ENCODE results near the gene ST3GAL6.
"Not testable (repeated sequence)": the region's sequence is repeated elsewhere in the genome, so short reads cannot be mapped to it uniquely, and the experiment has no call there.

The ST3GAL6 gene

GRCh38 chr3:98801043-98801747 is 38.1 kb downstream of the ST3GAL6 start:
- no peak for DNase-seq (ENCODE audit: low read depth, low spot score)

DNA sequence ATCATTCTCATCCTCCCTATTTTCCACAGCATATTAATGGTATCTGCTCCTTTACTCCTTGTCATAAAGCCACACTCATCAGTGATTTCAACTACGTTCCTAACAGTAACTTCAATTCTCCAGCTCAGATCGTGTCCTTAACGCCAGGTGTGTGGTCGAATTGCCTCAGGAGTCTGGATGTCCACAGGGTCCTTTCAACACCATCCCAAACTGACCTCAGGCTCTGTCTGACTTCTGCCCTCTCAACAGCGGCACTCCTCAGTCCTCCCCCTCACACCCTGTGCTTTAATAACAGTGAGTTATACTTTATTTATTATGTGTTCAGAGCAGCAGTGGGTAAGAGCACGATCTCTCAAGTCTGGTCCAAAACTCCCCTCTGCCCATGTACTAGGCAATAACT is 42.4 kb downstream of the ST3GAL6 start:
- DNase-seq (ENCODE audit: low read depth, low spot score): no peak

DNA sequence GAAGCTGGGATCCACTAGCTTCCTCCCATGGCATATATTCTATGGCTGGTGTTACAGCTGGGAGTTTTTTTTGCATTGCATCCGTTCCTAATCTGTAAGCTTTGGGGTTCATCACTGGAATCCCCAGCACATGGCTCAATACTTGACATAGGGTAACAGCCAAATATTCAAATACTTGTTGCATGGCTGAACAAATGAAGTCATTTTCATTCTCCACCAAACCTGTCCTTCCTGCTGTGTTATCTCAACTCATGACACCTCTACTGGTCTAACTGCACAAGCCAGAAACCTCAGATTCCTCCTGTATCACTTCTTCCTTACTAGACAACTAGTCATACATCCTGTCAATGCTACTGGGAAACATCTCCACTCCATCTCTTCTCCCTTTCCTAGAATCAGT is 43.4 kb downstream of the ST3GAL6 start:
- no peak for DNase-seq (ENCODE audit: low read depth, low spot score)

- no peak for DNase-seq (ENCODE audit: low read depth, low spot score)
These were observed 43.9 kb downstream of the ST3GAL6 start for GRCh38 chr3:98807011-98807410.

DNA sequence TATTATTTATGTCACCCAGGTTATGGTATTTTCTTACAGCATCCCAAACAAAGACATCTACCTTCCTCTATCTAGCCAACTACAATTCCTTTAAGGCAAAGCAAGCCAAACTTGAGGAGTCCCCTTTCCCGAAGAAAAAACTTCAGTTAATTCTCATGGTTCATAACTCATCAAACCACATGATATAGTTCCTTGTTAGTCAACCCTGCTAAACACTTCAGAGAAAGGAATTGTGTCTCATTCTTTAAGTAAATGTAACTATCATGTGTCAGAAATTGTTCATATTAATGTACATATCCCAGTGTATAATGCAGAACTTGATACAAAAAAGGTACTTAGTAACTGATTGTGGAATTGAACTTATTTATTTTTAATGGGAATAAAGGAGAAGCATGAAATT is 44.4 kb downstream of the ST3GAL6 start:
- DNase-seq (ENCODE audit: low read depth, low spot score): no peak

DNA sequence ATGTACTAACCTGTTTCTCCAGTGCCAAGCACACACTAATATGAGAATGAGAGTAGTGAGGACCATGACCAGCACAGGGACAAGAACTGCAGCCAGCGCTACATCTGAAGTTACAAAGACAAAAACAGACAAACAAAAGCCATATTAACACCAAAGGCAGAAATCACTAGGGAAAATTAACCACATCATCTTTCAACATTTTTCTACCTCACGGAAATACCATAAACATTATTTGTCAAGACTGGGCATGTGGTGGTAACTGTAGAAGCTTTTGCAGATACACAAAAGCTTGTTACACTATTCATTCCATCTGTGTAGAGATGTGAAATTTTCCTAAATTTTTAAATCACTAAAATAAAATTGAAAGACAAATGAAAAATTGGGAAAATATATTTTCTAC is 44.9 kb downstream of the ST3GAL6 start:
- DNase-seq (ENCODE audit: low read depth, low spot score): no peak

DNA sequence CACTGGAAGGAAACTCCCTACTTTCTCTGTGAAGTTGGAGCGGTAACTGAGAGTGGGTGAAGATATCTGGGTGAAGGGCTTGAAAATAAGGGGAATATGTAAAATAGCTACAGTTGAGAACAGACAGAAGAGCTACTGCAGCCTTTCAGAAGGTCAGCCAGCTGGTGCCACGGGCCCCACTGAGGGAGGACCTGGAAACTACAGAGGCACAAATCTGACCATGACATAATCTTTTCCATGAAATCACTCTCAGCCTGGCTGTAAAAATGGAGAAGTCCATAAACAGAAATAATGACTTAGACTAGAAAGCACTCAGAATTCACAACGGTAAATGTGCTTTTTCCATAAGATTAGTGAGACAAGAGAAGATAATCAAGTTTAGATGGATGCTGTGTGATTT is 46.4 kb downstream of the ST3GAL6 start:
- no peak for DNase-seq (ENCODE audit: low read depth, low spot score)

GRCh38 chr3:98811048-98811447 is 47.9 kb downstream of the ST3GAL6 start:
- no peak for DNase-seq (ENCODE audit: low read depth, low spot score)

GRCh38 chr3:98812851-98813374 is 49.8 kb downstream of the ST3GAL6 start:
- DNase-seq (ENCODE audit: low read depth, low spot score): no peak

DNA sequence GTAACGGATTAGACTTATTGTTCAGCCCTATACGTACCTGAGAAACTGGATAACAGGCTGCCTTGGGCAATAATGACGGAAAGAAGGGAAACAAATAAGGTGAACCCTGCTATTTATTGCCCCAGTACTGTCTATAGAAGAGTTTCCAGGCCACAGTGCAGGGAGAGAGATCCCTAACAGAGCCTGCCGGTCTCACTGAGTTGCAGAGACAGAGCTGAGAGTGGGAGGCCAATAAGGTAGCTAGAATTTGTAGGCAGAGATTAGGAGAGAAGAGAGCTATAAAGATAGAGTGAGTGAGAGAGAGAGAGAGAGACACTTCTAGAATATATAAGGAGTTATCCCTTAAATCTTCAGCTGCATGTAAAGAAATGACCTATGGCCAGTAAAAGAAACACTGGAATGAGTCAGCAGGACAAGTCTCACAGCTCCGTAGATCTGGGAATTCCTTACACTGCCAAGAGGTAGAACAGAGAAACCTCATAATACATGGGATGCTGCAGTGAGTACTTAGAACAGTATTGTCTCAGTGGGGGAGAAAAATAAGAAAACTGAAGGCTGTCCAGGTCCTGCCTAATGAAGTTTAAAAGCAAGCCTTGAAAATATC is 51.8 kb downstream of the ST3GAL6 start:
- no peak for DNase-seq (ENCODE audit: low read depth, low spot score)

DNA sequence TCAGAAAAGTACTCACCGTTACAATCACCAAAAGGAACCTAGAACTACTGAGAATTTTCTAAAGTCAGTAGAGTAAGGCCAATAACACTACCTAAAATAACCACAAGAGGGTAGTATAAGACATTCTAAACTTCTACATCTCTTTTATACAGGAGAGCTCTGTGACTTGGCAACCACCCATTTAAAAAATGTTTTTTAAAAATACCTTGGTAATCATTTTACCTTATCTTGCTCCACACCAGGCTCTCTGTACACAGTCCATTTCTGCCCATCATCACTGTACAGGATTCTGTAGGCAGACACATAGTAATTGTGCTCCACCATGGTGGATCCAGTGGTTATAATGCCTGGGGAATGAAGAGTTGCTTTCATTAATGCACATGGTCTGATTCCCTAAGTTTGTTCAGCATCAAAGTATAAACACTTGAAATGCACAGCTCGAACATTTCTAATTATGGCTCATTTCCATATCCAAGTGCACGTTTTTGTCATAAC is 54.5 kb downstream of the ST3GAL6 start:
- no peak for DNase-seq (ENCODE audit: low read depth, low spot score)

DNA sequence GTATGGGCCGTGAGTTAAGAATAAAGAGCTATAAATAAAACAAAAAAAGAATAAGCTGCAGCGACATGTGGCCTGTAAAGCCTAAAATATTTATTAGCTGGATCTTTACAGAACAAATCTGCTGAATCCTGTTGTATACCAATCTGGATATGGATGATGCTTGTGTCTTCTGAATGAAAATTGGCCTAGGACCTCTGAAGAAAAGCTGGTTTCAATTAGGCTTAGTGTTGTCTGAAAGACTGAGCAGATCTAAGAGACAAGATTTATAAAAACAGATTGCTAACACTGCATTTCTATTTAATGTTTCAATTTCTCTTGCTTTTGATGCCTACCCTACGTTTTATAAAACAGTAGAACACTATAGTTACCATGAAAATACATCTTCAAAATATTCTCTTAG is 57.9 kb downstream of the ST3GAL6 start:
- DNase-seq (ENCODE audit: low read depth, low spot score): no peak

DNA sequence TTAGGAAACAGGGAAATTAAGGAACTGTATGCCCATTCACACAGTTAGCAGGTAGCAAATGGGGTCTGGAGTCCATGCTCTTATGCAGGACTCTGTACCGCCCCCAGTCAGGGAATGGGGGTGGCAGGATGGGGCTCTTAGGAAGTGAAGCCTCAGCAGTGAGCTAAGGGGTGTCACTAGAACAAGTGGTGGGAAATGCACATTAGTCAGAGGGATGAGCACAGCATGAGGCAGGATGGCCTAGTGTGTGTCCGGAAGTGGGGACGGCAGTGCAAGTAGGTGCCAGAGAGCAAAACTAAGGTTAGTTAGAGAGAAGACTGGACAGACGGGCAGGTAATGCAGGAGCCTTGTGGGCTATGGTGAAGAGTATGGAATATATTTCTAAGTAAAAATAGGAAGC is 60.7 kb downstream of the ST3GAL6 start:
- DNase-seq (ENCODE audit: low read depth, low spot score): no peak

DNA sequence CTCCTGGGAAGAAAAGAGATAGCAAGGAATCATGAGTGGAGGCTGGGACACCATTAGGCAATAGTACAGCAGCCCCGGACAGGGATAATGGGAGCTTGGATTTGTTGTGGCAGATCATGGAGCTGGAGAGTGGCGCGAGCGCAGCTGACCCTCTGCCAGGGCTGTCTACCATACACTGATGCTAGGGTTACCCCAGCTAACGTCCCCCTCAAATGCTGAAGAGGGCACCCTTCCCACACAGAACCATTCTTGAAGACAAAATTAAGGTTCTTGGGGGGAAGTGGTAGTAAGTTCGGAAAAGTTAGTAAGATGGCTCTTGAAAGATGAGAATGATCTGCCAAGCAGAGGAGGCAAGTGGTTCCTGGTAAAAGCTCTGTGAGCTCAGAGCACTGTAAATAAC is 61.1 kb downstream of the ST3GAL6 start:
- DNase-seq (ENCODE audit: low read depth, low spot score): no peak

DNA sequence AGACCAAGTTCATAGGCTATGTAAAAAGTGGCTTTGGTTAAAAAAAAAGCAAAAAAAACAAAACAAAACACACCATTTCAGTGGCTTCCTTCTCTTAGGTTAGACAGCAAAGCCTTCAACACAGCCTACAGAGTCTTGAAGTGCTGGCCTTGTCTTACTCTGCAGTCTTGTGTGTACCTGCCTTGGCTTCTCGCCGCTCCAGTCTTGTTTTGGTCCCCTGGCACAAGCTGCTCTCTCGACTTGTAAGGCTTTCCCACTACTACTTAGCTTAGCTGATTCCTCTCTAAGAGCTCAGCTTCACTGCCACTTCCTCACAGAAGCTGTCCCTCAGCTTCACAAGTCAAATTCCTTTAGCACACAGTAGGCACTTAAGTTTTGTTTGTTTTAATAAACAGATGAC is 63.0 kb downstream of the ST3GAL6 start:
- no peak for DNase-seq (ENCODE audit: low read depth, low spot score)

- DNase-seq (ENCODE audit: low read depth, low spot score): no peak
These were observed 64.2 kb downstream of the ST3GAL6 start for GRCh38 chr3:98827221-98827920.

DNA sequence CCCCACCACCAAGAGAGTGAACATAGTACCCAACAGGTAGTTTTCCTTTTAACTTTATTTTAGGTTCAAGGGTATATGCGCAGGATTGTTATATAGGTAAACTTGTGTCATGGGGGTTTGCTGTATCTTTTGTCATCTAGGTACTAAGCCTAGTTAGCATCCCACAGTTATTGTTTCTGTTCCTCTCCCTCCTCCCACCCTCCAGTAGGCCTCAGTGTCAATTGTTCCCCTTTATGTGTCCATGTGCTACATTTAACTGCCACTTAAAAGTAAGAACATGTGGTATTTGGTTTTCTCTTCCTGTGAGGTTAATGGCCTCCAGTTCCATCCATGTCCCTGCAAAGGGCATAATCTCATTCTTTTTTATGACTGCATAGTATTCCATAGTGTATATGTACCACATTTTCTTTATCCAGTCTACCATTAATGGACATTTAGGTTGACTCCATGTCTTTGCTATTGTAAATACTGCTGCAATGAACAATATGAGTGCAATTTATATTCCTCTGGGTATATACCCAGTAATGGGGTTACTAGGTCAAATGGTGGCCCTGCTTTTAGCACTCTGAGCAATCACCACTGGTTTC is 66.2 kb downstream of the ST3GAL6 start:
- DNase-seq (ENCODE audit: low read depth, low spot score): no peak

DNA sequence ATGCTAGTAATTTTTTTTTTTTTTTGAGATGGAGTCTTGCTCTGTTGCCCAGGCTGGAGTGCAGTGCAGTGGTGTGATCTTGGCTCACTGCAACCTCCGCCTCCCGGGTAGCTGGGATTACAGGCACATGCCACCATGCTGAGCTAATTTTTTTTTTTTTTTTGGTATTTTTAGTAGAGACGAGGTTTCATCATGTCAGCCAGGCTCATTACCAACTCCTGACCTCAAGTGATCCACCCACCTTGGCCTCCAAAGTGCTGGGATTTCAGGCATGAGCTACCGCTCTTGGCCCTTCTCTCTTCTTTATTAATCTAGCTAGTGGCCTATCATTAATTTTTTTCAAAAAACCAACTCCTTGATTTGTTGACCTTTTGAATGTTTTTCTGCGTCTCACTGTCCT is 67.9 kb downstream of the ST3GAL6 start:
- not testable (repeated sequence) for DNase-seq (ENCODE audit: low read depth, low spot score)

DNA sequence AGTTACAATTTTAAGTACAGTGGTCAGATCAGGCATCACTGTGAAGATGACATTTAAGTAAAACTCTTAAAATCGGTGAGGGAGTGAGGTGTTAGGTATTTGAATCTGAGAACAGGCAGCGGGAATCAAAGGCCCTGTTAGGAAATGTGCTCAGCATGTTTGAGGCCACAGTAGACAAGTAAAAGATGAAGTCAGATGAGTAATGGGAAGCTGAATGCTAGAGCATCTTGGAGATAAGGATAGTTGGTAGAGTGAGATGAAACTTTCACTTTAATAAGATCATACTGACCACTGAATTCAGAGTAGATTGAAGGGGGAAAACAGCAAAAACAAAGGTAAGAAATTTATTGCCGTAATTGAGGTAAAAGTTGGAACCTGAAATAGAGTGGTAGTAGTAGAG is 76.7 kb downstream of the ST3GAL6 start:
- no peak for DNase-seq (ENCODE audit: low read depth, low spot score)

DNA sequence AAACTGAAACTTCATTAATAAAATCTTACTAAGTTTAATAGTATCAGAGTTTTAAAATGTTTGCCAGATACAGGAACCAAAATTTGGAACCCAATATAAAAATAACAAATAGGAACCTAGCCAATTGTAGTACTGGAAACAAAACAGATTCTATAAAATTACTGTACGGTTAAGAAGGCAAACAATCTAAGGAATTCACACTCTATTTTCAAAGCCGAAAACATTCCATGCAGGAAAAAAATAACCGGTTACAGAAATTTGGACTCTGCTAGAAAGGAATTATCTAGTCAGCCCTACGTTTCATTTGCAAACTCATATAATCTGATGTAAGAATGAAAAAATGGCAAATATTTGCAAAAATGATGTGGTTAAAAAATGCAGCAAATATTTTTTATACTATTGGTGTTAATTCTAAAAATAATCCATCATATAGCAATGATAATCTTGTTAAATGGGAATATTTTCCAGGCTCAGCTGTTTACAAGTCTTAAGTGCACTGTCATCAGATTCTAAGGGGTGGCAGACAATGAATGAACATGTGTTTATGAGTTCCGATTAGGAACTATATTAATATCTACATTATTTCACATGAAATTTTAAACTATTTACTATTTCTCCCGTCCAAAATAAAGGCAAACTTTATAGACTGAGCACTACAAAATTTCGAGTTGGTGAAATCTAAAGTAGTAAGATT is 80.3 kb downstream of the ST3GAL6 start:
- DNase-seq (ENCODE audit: low read depth, low spot score): no peak
